ENCODE results near the gene EIF2S3B.

EIF2S3B gene

DNA sequence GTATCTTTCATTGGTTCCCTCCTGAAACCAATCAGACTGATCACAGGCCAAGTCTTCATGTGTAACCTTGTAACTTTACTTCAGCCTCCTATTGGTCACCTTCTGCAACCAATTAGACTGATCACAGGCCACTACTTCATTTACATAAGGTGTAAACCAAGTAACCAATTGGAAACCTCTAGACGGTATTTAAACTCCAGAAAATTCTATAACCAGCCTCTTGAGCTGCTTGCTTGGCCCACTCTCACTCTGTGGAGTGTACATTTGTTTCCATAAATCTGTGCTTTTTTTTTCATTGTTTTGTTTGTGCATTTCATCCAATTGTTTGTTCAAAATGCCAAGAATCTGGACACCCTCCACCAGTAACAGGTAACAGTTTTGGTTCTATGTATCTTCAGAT, 47.5 kb downstream of the EIF2S3B start:
- H3K4me3 ChIP-seq (ENCODE audit: control insufficient read depth, low read depth, low read length): no peak overlapping the region
- TF ChIP-seq CTCF (conservative IDR thresholded peaks at IDR 0.05; ENCODE audit: control insufficient read depth, insufficient read depth, low read depth, low read length): no peak
- DNase-seq (ENCODE audit: low read depth): no peak

DNA sequence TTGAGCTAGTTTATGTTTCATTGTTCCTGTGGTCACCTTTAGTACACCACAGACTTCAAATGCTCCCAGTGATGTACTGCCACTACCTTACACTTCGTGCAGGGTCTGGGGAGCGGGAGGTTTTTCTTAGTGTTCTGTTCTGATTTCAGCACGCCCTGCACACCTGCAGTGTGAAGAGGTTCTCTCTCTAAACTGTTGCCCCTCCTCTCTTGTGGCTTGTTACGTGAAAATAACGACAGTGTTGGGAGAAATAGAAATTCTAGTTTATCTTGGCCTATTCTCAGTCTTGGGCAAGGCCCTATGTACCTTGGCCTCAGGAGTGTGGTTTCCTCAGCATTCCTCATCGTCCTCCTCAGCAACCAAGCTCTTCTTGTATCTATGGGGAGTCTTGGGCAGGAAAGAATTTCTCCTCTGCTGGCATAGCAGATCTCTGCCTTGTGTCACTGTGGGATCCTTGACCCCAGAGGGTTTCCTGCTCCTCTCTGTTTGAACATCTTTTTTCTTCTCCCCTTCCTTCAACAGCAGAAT, 48.6 kb downstream of the EIF2S3B start:
- no peak for TF ChIP-seq CTCF (conservative IDR thresholded peaks at IDR 0.05; ENCODE audit: control insufficient read depth, insufficient read depth, low read depth, low read length)
- DNase-seq (ENCODE audit: low read depth): no peak
- no peak overlapping the region for H3K4me3 ChIP-seq (ENCODE audit: control insufficient read depth, low read depth, low read length)

GRCh38 chr12:10554756-10555481, 49.2 kb downstream of the EIF2S3B start:
- no peak for DNase-seq (ENCODE audit: low read depth)
- TF ChIP-seq CTCF (conservative IDR thresholded peaks at IDR 0.05; ENCODE audit: control insufficient read depth, insufficient read depth, low read depth, low read length): no peak
- no peak overlapping the region for H3K4me3 ChIP-seq (ENCODE audit: control insufficient read depth, low read depth, low read length)

DNA sequence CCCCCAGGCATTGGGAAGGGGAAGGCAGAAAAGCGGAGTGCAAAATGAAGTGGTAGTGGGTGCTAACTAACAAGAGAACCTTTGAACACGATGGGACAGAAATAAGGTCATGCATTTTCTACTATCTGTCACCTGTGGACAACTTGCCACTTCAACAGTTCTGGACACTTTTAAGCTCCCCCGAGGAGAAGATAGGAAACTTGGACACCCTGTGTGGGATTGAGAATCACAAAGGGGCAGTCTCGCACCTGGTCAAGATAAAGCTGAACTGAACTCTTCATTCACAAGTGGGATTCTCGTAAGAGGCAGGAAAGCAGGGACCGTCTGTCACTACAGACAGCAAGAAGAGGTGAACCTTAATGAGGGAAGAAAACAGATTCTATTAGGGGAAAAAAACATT, 51.6 kb downstream of the EIF2S3B start:
- no peak for DNase-seq (ENCODE audit: low read depth)
- no peak for TF ChIP-seq CTCF (conservative IDR thresholded peaks at IDR 0.05; ENCODE audit: control insufficient read depth, insufficient read depth, low read depth, low read length)
- no peak overlapping the region for H3K4me3 ChIP-seq (ENCODE audit: control insufficient read depth, low read depth, low read length)

DNA sequence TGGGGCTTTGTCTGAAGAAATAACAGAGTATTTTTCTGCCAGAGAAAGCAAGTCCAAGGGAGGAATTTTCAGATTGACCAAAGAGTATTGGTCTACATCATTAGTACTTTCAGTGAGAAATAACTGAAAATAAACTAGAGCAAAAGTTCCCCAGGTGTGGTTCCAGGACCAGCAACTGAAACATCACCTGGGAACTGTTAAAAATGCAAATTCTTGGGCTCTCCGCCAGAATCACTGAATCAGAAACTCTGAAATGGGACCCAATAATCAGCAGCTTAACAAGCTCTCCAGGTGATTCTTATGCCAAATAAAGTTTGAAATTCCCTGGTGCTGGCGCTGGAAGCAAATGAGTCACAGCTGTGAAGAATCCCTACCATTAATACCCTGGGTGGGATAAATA, 52.1 kb downstream of the EIF2S3B start:
- no peak overlapping the region for H3K4me3 ChIP-seq (ENCODE audit: control insufficient read depth, low read depth, low read length)
- no peak for TF ChIP-seq CTCF (conservative IDR thresholded peaks at IDR 0.05; ENCODE audit: control insufficient read depth, insufficient read depth, low read depth, low read length)
- no peak for DNase-seq (ENCODE audit: low read depth)

All from fibroblast of mammary gland (primary cell).